Activated CD8-positive, alpha-beta memory T cell treated with anti-CD3 and anti-CD28 coated beads, Interleukin-2, amount 50 U/mL, for 48 hours (primary cell): ENCODE data around the gene EPB41L1.

Experiments used
- DNase-seq: peaks from one replicate; pipeline ENCODE4 v3.0.0-alpha.2; 2020

Gene EPB41L1

GRCh38 chr20:36266189-36266588 is 111.6 kb downstream of the EPB41L1 start:
- DNase-seq, result peak; percentile 26

GRCh38 chr20:36267605-36268381 is 113.3 kb downstream of the EPB41L1 start:
- no peak for DNase-seq

GRCh38 chr20:36268440-36269342 is 114.2 kb downstream of the EPB41L1 start:
- DNase-seq, result no peak

GRCh38 chr20:36269507-36269906 is 115.0 kb downstream of the EPB41L1 start:
- no peak for DNase-seq

- DNase-seq, result no peak
Observed at GRCh38 chr20:36270744-36271638, 116.5 kb downstream of the EPB41L1 start.

GRCh38 chr20:36271639-36272546 is 117.4 kb downstream of the EPB41L1 start:
- DNase-seq, result no peak

- DNase-seq, result no peak
Observed at GRCh38 chr20:36272547-36273220, 118.1 kb downstream of the EPB41L1 start.

GRCh38 chr20:36273414-36274180 is 119.1 kb downstream of the EPB41L1 start:
- no peak for DNase-seq

GRCh38 chr20:36274181-36274841 is 119.8 kb downstream of the EPB41L1 start:
- no peak for DNase-seq

- DNase-seq, result no peak
Observed at GRCh38 chr20:36275011-36275410, 120.5 kb downstream of the EPB41L1 start.

GRCh38 chr20:36275441-36276189 is 121.1 kb downstream of the EPB41L1 start:
- DNase-seq, result no peak

- no peak for DNase-seq
Observed at GRCh38 chr20:36277546-36277945, 123.0 kb downstream of the EPB41L1 start.

GRCh38 chr20:36279362-36279761 is 124.8 kb downstream of the EPB41L1 start:
- no peak for DNase-seq

GRCh38 chr20:36279776-36280175 is 125.2 kb downstream of the EPB41L1 start:
- DNase-seq, result no peak

- no peak for DNase-seq
Observed at GRCh38 chr20:36281785-36282380, 127.3 kb downstream of the EPB41L1 start.
